ENCODE data around the gene DCHS1.

DCHS1 gene

DNA sequence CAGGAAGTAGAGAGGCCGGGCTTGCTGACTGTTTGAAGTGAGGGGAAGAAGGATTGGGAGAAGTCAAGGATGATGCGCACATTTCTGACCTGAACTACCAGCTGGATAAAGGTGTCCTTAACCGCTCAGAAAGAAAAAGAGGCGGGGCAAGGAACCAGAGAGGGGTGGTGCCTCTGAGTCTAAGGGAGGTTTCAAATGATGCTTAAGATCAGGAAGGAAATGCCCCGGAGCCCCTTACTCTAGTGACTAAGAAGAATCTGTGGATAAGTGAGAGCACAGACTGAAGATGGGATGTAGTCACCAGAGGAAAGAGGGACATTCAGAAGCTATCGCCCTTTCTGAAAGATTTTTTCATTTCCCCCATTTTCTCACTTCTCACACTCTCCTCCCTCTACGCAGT, 12.7 kb downstream of the DCHS1 start:
- DNase-seq, result no peak

DNA sequence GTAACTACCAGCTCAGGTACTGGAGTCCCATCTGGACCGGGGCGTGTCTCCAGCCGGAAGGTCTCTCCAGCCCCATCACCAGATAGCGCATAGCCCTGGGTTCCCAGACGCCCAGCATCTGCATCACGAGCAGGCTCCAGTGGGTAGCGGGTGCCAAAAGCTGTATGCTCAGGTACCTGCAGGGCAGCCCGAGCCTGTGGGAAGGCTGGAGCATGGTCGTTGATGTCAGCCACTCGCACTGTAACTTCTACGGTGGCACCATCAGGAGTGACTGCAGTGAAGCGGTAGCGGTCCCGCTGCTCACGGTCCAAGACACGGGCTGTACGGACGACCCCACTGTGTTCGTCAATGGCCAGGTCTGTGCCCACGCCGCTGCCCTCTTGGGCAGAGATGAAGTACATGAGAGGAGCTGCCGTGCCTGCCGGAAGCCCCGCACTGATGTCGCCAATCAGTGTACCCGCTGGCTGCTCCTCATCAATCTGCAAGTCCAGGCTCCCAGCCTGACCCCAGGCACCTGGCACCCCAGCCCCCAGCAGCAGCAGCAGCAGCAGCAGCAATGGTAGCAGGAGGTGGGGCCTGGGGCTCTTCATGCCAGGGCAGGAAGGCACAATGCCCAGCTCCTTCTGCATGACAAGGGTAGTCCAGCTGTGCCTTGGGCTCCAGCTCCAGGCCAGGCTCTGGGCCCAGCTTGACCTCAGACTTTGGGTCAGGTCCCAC, 14.5 kb downstream of the DCHS1 start:
- DNase-seq, result no peak

DNA sequence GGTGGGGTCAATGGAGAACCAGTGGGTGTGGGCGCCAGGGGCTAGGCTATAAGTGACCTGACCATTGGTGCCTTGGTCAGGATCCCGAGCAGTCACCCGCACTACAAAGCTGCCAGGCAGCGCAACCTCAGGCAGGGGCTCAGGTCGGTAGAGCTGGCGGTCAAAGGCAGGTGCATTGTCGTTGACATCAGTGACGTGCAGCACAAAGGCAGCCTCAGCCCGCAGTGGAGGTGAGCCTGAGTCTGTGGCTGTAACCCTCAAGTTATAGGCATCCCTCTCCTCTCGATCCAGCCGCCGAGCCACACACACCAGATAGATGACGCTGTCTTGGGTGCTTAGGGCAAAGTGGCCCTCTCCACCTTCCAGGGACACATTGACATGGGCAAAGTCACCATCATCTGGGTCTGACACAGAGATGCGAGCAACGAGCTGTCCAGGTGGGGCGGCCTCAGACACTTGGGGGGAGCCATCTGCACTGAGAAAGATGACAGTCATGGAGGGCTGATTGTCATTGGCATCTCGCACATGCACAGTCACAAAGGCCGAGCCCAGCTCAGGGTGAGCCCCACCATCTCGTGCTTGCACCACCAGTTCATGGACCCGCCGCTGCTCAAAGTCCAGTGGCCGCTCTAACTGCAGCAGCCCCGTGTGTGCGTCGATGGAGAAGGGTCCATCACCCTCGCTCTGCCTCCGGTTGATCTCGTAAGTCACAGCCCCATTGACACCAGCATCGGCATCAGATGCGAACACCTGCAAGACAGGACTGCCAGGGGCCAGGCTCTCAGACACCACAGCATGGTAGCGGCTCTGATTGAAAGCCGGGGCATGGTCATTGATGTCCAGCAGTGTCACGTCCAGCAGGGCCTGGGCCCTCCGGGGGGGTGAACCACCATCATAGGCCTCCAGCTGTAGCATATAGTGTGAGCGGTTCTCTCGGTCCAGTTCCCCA, 15.3 kb downstream of the DCHS1 start:
- no peak for DNase-seq

DNA sequence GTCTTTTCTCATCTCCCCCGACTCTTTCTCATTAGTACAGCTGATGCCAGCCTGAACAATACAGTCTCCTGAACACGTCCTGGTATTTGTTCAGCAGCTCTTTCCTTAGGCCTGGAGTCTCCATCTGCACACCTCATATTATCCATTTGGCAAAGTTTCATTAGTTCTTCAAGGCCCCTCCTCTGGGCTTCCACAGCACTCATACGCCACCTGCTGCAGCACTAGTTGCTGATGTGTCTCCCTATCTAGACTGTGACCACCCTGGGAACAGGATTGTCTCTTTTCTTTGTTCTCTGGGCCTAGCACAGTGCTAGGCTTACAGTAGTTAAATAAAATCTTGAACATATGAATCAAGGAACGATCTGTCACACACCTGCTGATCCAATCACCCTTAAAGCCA, 17.2 kb downstream of the DCHS1 start:
- no peak for DNase-seq

DNA sequence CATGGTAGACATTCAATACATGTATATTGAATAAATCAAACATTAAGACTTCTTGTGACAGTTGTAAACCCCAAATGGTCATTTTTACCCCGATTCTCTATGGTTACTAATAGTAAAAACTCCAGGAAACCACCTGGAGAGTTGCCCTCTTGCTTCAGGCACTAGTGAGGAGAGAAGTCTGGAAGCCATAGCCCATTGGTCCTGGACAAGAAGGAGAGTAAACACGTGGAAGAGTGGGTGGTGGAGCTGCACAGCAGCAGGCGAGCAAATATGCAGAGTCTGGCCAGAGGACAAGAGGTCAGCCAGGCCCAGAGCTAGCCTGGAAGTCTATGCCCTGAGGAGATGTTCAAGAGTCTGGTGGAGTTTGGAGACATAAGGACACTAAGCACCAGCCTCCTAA, 17.7 kb downstream of the DCHS1 start:
- no peak for DNase-seq

DNA sequence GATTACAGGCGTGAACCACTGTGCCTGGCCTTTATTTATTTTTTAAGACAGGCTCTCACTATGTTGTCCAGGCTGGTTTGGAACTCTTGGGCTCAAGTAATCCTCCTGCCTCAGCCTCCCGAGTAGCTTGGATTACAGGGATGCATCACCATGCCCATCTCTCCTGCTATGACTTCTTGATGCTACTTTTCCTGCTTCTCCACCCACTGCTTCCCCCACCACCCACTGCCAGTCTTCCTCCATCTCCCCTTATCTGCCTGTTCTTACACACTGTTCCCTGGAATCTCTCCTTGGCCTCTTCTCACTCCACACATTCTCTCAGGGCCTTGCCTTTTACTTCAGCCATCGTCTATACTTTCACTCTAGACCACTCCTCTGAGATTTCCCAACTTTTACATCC, 19.1 kb downstream of the DCHS1 start:
- no peak for DNase-seq

DNA sequence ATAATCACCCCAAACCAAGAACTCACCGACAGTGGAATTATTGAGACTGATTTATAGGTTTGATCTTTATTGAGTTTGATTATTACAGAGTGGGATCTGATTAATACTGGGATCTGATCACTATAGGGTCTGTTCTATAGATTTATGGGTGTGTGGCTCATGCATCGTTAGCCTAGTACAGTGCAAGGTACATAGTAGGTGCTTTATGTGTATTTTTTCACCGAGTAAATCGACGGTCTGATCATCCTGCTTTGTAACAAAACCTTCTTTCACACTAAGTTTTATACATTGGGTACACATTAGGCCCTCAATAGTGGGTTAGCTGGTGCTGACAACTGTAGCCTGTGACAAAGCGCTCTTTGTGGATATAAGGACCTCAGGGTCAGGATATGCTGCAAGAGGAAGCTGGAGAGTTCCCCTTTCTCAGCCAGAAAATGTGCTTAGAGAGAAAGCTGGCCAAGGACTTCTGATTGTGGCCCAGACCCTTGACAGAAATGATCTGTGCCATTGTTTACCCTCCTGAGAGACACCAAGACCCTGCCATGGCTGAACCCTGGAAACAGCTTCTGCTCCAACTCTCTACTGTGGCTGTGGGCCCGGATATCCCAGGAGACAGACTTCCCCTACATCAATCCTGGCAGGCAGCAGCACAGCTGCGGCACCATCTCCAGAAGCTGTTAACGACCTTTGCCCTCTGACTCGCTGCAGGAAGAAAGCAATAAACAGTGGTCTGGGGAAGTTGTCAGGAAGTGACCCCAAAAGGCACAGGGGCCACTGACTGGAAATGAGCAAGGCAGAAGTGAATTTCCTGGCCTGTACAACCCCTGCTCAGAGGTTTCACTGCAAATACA, 20.3 kb downstream of the DCHS1 start:
- no peak for DNase-seq

DNA sequence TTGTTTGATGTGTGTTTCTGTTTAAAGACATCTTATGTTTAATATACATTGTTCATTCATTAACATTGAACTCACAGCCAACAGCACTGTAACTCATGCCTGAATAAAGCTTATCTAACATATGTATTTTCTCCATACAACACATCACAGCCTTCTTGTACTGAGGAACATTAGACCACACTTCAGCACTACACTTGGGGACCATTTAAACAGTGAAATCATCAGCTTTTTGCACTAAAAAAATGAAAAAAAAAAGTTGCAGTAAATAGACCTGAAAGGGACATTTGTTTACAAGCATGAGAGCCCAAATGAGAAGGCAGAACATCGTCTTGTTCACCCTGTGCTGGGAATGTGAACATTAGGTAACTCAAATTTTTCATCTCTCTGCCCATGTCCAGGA, 21.1 kb downstream of the DCHS1 start:
- no peak for DNase-seq

DNA sequence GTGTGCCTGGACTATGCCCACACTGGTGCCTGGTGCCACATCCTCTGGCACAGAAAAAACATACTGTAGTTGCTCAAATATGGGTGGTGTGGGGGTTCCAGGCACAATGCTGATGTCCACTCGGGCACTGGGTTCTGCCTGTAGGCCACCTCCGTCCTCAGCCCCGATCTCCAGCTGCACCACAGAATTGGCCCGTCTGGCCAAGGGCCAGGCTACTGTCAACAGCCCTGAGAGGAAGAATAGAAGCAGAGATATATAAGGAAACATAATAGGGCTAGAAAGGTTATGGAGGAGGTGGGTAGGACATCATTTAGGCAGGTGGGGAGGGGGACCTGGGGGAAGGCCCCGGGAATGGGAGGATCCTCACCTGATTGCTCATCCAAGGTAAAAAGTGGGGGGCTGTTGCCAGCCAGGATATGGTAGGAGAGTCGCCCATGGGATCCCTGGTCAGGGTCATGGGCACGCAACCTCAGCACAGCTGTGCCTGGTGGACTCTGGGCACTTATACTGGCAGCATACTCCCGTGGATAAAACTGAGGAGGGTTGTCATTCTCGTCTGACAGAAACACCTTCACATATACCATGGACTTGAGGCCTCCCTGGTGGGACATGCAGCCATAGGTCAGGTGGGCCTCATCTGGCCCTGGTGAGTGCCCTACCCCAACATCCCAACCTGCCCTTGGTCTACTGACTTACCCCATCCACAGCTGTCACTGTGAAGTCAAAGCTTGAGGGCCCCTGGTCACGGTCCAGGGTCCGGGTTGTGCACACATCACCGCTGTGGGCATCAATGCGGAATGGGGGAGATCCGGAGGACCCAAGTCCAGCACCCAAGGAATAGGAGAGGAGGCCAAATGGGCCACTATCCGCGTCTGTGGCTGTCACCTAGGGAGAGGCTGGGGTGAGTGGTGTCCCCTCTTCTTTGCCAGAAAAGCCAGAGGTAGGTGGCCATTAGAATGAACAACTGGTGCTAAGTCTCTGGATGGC, 21.9 kb downstream of the DCHS1 start:
- DNase-seq, result no peak

DNA sequence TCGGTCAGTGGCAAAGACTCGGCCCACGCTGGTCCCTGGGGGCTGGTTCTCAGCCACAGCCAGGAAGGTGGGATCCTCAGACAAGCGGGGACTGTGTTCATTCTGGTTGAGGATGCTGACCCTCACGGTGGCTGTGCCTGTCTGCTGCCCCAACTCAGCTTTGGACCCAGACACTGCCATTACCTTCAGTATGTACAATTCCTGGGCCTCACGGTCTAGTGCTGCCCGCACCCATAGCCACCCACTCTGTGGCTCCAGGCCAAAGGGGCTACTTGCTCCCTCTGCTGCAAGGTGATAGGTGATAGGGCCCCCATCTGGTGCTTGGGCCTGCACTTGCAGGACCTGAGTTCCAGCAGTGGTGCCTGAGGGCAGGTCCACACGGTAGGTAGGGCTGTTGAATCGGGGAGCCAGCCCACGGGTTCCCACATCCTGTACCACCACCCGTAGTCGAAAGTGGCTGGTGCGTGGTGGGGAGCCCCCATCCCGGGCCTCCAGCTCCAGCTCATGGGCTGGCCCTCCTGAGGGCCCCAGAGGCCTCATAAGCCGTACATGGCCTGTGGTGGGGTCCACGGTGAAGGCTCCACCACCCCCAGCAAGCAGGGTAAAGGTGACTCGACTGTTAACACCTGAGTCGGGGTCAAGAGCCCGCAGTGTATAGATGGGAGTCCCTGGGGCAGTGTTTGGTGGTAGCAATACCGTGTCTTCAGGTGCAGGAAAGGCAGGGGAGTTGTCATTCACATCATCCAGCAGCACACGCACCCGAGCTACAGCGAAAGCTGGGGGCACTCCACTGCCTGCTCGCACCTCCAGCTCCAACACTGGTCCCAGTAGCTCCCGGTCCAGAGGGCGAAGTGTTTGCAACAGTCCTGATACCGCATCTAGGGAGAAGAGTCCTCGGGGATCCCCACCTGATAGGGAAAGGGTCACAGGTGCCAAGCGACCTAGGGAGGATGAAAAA, 23.2 kb downstream of the DCHS1 start:
- no peak for DNase-seq

DNA sequence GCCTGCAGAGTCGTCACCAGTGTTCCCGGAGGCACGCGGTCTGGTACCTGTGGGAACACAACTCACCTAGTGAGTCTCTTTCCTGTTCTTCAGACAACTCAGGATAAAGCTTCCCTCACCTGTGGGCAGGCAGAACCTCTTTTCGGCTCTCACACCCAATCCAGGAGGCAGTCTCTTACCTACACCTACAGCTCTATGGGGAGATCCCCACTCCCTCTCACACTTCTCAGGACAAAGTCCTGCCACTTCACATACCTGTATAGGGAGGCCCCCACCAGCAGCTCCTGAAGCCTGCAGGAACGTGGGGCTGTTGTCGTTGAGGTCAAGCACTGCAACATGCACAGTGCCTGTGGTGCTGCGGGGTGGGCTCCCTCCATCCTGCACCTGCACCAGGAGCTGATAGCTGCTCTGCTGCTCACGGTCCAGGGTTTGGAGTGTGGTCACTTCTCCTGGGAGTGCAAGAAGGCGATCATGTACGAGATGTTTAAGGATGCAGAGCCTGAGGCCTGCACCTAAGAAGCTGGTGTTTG, 24.2 kb downstream of the DCHS1 start:
- DNase-seq, result no peak

DNA sequence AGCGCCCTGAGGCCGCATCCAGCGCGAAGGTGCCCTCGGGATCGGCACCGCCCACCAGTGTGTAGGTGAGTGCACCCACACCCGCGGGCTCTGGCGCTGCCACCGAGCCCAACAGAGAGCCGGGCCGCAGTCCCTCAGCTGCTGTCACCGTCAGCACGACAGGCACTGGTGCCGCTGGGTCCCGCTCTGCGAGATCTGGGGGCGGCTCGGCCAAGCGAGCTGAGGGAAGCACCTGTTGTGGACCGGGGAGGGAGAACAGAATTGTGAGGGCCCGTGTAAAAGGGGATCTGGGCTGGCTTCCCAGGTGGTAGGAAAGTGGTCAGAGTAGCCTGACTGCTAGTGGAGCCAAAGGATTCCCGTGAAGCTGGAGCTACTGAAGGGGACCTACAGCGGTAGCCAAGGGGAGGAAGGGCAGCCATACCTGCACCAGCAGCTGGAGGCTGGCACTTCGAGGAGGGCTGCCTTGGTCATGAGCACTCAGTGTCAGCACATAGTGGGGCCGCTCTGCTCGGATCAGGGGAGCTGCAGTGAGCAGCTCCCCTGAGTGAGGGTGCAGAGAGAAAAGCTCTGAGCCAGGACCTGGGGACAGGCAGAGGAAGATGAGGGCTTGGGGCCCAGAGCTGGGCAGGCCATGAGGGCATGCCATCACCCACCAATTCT, 24.8 kb downstream of the DCHS1 start:
- DNase-seq, result no peak

DNA sequence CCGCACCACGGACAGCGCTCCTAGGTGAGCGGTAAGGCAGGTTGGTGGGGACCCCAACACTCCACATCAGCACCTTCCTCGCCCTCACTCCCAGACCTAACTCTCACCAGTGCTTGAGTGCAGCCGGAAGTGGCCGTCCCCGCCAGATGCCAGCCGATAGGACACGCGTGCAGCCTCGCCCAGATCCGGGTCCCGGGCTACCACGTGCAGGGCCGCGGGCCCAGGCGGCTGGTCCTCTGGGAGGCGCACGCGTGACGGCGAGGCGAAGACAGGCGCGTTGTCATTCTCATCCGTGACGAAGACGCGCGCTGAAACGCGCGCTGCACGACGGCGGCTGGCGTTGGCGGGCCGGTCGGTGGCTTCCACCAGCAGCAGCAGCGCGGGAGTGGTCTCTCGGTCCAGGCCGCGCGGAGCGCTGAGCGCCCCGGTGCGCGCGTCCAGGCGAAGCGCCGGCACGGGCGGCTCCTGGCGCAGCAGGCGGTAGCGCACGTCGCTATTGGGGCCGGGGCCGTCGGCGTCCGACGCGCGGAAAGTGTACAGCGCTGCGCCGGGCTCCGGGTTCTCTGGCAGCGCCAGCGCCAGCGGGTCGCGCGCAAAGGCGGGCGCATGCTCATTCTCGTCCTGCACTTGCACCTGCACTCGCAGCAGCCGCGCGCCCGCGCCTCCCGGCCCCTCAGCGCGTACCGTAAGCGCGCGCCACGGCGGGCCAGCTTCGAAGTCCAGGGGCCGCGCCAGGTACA, 25.5 kb downstream of the DCHS1 start:
- no peak for DNase-seq

DNA sequence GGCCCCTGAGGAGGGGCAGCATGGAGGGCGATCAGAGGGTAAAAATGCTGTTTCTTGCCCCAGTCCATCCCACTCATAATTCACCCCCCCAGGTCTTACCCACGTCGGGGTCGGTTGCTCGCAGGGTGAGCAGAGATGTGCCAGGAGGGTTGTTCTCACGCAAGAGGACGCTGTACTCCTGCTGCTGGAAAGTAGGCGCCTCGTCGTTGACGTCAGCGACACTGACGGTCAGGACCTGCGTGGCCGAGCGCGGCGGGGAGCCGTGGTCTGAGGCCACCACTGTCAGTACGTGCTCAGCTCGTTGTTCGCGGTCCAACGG, 26.1 kb downstream of the DCHS1 start:
- DNase-seq, result no peak

DNA sequence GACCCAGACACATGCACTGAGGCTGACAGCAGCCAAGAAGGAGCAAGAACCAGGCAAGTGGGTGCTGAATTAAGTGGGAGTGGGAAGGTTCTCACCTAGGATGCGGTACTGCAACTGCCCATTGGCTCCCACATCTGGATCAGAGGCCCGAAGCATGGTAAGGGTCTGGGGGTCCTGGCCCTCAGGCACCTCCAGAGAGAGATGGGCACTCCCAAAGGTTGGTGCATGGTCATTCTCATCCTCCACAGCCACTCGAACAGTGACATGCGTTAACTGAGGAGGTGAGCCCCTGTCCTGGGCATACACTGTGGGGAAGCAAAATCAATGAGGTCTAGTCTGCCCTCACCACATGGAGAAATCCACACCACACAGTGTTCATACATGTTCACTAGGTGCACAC, 27.1 kb downstream of the DCHS1 start:
- no peak for DNase-seq

DNA sequence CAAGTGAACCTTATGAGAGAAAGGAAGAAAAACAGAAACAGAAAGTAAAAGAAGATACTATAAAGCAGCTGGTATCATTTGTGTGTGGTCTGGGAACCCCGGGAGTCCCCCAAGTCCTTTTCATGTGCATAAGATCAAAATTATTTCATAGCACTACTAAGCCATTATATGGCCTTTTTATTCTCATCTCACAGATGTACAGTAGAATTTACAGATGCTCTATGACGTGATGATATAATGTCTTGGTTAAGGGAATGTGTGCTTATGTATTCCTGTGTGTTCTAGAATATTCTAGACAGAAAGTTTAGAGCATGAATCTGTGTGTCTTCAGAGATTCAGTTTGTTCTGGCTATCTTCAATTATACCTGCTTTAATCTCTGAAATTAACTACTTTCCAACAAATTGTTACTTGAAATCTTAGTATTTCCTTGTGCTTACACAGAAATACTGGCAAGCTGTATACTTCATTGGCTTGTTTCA, 27.8 kb downstream of the DCHS1 start:
- no peak for DNase-seq

DNA sequence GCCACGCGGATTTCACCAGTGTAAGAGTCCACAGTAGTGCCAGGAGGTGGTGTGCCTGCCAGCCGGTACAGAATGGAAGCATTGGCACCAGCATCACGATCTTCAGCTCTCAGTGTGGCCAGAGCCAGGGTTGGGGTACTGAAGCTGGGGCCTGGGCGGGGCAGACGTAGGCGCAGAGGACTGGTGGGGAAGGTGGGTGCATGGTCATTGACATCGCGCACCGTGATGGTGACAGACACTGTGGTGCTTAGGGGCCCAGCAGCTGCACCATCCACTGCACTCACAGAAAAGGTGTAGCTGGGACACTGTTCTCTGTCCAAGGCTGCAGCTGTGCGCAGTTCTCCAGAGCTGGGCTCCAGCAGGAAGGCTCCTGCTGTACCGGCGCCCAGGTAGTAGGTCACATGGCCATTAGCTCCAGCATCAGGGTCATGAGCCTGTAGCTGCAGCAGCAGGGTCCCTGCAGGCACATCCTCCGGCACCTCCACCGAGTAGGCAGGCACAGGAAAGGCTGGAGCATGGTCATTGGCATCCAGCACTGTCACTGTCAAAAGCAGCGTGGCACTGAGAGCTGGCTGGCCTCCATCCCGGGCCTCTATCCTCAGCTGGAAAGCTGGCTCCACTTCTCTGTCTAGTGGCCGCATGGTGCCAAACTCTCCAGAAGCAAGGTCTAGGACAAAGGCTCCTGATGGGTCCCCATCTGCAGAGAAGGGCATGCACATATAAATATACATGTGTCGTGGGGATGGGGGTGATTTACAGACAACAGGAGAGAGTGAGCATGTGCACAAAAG, 28.4 kb downstream of the DCHS1 start:
- DNase-seq, result no peak

DNA sequence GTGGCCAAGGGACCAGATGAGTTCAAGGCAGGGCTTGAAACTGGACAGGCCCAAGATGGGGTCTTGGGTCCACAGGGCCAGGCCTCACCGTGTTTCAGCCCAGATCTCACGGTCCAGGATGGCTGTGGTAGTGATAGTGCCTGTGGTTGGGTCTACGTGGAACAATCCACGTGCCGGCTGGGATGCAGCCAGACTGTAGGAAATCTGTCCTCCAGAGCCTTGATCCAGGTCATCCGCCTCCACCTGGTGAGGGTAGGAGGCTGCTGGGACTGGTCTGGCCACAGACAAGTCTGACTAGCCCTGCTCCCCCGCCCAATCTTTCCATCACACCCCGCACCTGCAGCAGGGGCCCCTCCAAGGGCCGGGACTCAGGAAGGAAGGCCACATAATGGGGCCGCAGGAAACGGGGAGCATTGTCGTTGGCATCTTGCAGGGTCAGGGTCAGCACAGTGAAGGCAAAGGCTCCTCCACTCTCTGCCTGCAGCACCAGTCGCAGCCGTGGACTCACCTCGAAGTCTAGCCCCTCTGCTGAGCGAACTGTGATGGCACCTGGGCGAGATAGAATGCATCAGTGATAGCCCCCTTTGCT, 29.7 kb downstream of the DCHS1 start:
- DNase-seq, result no peak

All from stimulated activated CD4-positive, alpha-beta T cell treated with anti-CD3 and anti-CD28 coated beads, Interleukin-1b, Interleukin-23, amount 100 ng/mL, for 48 hours (primary cell).